Measurements from ENCODE around the gene SEMA3F. TPM values are rescaled to one million over a fixed set of nuclear protein-coding genes. Genes with fewer than 3 reads are reported as not detected.

The SEMA3F gene
- total RNA-seq, 1 donor from 2014 or later: 4.0 TPM

DNA sequence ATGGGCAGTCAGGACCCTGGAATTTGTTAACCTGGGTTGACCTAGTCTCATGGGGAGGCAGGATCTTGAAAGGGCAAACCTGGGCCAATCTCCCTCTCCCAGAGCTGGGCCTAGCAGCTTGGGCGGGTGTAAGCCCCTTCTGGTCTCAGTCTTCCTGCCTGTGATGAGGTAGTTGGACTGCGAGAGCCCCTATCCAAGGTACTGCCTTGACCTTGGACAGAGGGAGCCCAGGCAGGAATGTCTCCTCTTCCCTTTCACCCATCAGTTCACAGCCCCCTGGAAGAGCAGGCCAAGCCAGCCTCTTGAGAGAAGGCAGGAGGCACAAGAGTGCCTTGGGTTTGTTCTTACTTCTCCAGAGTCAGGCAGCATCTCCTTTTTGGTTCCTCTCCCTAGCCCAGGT, 24.7 kb upstream of the SEMA3F start:
- no peak for ATAC-seq
- no peak for DNase-seq (ENCODE audit: low spot score)

DNA sequence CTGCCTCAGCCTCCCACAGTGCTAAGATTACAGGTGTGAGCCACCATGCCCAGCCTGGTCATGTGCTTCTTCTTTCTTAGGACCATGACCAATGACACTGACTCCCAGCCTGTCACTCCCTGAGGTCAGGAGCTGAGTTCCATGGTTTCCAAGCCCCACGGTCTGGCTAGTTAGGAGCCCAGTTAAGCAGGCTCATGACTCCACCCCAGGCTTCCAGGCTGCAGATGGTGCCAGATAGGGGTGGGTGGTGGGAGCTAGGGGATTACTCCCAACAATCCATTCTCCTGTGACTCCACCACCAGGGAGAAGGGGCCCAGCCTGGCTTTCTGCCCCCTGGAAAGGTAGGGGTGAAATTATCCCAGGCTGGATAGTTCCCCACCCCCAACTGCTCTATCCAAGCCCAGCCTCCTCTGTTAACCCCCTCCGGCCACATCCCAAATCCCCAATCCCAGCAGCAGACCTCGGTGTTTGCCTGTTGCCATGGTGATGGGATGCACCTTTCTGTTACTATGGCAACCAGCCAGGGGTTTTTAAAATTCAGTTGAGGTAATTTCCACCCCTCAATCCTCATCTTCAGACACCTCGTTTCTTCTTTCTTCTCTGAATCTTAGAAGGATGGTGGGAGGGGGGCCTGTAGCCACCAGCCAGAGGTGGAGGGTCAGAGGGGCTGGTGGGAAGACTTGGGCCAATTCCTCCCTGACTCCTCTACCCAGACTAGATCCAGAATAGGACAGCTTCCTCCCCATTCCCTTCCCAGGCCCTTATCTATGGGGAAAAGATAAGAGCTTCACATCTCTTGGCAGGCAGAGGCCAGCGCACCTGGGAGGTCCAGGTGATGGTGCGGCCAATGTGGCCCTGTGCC, 22.5 kb upstream of the SEMA3F start:
- no peak for ATAC-seq
- DNase-seq (ENCODE audit: low spot score): no peak

DNA sequence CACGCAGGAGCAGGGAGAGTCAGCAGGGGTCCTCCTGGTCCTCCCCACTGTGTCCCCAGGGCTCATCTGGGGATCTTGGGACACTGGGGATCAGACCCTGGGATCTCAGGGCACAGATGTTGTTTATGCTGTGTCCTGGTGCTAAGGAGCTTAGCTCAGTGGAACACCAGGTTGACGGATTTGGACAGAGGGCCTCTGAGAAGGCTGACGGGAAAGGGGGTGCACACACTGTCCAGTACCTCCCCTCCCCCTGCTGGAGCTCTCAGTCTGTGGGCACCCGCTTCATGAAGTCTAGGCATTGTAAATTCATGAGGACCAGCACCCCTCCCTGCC, 21.9 kb upstream of the SEMA3F start:
- no peak for ATAC-seq
- no peak for DNase-seq (ENCODE audit: low spot score)

DNA sequence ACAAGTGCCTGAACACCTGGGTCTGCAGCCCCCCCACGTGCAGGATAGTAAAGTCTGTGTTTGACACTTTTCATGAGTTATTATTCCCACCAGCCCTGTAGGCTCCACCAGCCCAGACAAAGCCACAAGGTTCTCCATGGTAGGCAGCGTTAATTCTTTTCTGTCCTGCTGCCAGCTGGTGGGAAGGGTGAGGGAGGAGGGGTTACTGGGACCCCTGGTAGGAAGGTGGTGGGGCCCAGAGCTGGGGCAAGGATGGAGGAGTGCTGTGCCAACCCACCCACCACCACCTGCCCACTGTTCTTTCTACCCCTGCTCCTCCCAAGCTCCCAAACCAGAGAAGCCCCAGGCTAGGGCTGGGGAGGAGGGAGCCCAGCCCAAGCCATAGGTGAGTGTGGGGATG, 20.8 kb upstream of the SEMA3F start:
- DNase-seq (ENCODE audit: low spot score): no peak
- ATAC-seq: no peak

DNA sequence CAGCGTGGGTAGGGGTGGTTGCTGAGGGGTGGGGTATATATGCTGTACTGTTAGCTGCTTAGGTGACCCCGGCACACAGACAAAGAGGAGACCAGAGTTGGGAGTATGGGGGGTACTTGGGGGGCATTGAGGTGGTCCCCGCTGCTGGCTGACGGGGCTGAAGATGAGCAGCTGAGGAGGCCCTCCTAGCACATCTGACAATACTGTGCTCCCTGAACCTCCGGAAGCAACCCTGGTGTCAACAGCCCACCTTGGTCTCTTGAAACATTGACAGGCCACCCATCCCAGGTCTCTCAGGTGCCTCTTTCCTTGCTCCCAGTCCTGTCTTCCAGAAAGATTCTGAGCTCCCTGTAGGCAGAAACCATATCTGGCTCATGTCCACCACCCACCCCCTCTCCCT, 19.2 kb upstream of the SEMA3F start:
- no peak for ATAC-seq
- DNase-seq (ENCODE audit: low spot score): no peak

DNA sequence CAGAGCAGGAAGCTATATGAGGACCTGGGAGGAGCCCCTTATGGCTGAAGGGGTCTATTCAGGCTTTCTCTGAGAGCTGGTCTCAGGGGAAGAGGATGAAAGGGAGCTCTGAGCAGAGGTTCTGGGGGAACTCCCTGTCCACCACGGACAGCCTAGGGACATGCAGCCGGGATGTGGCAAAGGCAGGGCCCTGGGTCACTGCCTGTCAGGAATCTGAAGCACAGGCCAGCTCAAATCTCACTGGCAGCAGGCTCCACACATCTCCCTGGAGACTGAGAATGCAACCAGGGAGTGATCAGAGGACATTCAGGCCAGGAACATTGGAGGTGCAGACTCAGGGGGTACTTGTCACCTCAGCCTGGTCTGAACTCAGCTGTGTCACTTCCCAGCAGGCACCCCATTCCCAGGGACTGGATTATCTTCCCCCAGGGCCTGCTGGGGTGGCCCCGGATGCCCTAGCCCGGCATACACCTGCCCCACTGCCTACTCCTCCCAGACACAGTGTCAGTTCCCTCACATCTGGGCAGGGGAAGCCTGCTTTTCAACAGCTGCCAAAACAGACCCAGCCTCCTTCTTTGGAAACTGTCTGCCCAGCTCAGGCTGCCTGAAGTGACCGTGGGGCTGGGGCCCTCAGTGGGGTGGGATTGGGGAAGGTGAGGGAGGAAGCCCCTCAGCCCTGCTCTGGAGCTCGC, 18.3 kb upstream of the SEMA3F start:
- no peak for ATAC-seq
- no peak for DNase-seq (ENCODE audit: low spot score)

DNA sequence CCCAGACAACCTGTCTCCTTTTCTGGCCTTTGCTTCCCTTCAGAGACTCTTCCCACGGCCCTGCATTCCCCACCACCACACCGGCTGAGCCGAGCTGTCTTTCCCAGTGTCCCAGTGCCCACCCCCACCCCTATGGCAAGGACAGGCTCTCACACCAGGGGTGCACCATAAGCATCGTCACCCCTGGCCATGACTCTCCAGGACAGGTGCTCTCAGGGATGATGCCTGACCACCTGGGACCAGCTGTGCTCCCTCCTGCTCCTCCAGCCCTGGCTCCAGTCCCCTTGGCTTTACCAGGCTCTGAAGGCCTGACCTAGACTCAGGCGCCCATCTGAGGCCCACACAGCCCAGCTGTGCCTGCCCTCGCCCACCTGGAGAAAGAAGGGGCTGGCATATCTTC, 17.6 kb upstream of the SEMA3F start:
- no peak for DNase-seq (ENCODE audit: low spot score)
- no peak for ATAC-seq

DNA sequence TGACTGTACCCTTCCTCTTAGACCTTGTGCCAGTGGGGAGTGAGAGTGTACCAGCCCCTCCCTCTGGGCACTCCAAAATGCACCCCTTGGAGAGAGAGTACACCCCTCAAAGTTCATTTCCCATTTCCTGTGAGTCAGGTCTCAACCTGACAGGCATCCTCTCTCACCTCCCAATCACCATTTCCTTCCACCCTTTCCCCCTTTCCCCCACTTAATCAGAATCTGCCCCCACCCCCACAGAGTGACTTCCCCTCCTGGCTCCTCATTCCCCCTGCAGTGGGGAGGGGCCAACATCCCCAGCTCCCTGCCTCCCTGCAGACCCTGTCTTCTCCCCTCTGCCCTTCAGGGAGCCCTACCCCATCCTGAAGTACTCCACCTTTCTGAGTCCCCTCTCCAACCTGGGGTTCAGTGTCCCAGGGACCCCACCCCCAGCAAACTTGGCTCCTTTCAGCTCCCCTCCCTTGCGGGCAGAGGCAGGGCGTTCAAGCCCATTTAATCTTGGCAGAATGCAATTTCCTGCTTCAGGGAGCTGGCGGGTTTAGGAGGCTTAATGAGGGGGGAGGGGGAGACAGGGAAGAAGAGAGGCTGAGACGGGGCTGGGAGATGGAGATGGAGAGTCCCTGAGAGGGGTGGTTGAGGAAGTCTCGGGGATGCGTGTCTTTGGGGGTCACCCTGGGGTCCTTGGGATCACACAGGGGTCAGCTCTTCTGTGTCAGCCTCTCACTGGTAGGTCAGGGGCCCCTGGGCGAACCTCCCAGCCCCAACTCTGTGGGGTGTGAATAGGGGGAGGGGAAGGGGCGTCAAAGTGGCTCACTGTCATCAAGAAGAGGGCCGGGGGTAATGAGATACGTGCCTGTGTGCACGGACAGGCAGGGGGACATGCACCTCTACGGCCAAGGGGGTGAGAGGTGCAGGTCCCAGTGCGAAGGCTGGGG, 16.6 kb upstream of the SEMA3F start:
- no peak for ATAC-seq
- no peak for DNase-seq (ENCODE audit: low spot score)

DNA sequence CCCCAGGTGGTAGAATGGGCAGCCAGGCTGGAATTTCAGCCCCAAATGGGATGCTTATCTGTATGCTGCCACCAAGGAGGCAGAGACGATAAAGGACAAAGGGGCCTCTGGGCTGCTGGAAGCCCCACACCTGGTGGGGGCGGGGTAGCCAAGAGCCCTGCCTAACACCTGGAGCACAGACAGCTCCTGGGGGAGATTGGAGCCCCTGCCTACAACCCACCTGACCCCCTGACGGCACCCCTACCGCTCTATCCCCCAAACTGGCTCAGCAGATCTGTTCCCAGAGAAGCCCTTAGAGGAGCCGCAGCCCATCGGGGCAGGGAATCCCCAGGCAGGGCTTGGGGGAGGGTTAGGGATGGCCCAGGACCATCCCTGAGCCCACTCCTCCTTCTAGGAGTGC, 15.8 kb upstream of the SEMA3F start:
- no peak for DNase-seq (ENCODE audit: low spot score)
- ATAC-seq: no peak

DNA sequence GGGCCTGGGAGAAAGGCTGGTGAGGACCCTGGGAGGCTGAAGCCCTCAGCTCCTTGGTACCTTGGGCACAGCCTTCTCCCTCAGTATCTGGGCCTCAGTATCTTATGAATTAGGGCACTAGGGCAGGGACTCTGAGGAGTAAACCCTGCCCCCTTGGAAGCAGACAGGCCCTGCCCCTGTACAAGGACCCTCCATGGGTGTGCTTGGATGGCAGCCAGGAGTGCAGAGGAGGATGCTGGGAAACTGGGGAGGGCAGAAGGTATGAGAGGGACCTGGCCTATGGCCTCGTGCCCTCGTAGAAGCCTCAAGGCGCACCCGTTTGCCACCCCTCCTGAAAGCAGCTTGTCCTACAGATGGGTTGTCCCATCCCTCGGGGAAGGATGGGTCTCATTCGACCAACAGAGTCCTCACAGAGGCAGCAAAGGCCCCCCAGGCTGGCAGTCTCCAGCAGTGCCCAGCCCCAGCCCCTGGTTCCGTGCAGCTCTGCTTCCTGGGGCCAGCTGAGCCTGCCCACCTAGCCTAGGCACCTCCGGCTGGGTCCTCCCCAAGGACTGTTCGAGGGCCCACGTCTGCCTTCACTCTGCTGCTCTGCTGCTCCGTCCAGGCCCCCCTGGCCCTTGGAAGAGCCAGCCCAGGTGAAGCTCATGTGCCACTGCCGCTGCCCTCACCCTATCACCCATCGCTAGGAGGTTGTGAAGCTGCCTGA, 15.3 kb upstream of the SEMA3F start:
- ATAC-seq (no peak), DNase-seq (ENCODE audit: low spot score) (no peak)

DNA sequence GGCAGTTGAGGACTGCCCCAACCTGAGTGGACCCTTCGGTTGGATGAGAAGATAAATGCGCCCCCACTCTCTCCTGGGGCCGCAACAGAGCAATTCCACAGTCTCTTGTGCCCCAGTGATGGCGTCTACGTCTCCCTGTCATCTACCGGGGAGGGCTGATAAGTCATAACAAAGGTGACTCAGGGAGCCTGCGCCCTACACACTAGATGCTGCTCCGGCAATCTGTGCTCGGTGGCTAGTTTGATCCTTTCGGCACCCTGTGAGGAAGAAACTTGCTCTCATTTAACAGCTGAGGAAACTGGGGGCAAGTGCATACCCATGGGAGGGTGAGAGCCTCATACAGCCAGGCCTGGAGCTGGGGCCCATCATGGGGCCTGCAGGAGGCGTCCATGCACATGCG, 14.1 kb upstream of the SEMA3F start:
- DNase-seq (ENCODE audit: low spot score): no peak
- no peak for ATAC-seq

DNA sequence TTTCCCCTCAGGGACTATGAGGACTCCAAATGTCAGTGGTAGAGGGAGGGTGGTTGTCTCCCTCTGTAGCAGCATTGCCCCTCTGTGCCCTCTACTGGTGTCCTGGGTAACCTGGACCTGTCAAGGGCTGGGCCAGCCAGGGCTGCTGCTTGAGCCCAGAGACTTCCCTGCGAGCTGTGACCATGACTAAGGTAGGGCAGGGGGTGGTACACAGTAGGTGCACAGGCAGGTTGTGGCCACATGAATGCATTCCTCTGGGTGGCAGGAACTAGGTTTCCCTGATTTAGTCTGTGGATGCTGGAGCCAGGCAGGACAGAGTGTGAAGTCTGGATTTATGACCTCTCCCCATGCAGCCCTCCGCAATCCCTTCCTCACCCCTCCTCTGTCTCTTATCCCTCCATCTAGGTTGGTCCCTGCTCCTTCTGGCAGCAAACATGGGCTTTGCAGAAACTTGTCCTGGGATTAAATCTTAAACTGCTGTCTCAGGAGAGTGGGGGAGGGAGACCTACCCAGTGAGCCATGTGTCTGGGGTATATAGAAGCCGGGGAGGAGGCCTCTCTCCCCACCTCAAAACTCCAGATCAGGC, 8.7 kb upstream of the SEMA3F start:
- peak; percentile 23 for ATAC-seq
- DNase-seq (ENCODE audit: low spot score): no peak

DNA sequence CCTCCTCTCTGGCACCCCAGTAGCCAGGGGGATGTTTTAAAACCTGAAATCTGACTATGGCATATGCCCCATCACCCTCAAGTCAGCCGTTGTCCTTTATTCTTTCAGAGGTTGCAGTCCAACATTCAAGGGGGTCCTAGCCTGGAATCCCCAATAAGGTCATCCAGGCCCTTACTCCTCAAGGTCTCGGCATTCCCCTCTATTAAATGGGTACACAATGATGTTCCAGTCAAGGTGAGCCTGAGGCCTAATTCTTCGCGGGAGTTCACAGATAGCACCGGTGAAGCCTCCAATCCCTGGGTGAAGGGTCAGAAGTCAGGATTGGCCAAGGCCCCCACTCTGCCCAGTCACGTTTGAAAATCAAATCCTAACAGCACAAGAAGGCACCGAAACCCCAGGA, 8.1 kb upstream of the SEMA3F start:
- ATAC-seq (no peak), DNase-seq (ENCODE audit: low spot score) (no peak)

DNA sequence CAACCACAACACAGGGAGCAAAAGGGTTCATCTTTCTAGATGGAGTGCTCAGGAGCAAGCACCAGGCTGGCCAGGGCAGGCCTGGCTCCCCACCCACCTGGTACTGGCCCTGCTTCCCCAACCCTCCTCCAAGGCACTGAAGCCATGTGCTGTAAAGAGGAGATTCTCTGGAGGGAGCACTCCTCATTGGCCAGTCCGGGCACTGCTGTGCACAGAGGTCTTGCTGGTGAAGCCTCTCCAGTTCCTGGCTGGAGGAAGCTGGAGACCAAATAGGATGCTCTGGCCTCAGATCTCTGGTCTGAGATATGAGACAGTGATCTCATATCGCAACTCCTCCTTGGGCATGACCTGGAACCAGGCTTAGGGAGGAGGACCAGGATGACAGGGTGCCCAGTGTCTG, 7.7 kb upstream of the SEMA3F start:
- DNase-seq (ENCODE audit: low spot score): no peak
- ATAC-seq: no peak

DNA sequence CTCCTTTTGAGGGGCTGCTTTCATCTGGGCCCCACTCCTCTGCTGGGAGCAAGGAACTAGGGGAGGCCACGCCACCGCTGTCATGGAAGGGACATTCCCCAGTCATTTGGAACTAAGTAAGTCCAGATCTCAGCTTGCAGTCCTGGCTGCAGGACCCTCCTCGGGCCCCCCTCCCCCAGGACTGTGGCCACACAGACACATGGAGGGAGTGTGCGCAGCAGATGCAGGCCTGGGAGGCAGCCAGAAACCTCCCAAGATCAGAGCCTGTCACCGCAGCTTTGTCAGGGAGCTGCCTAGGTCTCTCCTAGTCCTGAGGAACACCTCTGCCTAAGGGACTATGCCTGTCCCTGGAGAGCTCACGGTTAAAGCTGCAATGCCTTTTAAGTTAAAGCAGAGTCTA, 7.3 kb upstream of the SEMA3F start:
- ATAC-seq (no peak), DNase-seq (ENCODE audit: low spot score) (no peak)

DNA sequence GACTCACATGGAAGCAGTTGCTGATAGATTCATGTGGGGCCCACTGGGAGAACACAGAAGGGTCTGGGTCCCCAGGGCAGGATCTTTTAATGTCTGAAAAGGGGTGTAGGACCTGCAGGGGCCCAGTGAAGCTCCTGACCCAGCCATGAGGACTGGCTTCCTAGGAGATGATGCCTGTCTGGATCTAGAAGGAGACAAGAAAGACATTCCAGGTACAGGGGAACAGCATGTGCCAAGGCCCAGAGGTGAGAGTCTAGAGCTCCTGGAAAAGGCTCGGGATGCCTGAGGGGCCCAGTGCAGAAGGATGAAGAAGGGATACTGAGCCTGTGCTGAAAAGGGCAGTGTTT, 4.7 kb upstream of the SEMA3F start:
- DNase-seq (ENCODE audit: low spot score): no peak
- ATAC-seq: no peak

DNA sequence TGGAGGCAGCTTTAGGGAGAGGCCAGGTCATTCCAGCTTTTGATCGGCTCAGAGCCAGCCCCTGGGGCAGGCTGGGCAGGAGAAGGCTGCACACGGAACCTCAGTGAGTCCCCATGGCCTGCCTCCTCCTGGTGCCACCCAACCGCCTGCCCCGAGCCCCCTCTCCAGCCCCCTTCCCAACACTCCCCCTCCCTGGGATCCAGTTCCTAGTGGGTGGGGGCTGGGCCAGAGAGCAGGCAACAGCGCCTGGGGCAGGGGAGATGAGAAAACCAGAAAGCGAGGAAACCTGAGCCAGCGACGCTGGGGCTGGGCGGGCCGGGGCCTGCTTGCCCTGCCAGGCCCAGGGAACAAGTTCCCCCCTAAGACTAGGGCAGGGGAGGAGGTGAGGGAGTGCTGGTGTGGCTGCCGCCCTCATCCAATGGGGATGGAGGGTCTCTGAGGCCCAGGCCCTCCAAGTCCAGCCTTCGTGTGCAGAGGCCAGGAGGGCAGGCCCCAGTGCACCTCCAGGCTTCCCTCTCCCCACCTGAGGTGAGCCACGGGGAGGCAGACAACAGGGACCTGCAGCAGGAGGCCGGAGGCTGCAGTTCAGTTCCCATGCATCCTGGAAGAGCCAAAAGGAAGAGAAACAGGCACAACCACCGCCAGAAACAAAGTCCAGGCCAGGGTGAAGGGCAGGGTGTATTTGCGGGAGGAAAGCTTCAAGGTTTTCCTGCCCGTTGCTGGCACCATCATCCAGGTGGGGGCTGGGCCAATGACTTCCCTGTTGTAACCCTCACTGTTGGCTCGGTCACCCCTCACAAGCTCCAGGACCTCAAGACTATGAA, 4.0 kb upstream of the SEMA3F start:
- DNase-seq (ENCODE audit: low spot score): no peak
- no peak for ATAC-seq

DNA sequence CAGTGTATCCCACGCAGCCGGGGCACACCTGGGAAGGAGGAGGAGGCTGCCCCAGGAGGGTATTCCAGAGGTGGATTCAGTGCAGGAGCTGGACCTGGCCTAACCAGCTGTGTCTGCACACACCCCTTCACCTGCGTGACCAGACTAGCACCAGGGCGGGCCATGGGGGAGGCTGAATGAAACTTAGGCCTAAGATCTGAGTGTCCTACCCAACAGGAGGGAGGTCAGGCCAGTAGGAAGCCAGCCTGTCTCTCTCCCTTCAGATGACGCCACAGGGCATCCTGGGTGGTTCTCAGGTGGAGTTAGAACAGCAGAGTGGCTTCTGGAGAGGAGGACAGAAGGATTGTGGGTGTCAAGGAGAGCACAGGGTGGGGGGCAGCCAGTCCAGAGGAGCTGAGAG, 3.4 kb upstream of the SEMA3F start:
- ATAC-seq (no peak), DNase-seq (ENCODE audit: low spot score) (no peak)

DNA sequence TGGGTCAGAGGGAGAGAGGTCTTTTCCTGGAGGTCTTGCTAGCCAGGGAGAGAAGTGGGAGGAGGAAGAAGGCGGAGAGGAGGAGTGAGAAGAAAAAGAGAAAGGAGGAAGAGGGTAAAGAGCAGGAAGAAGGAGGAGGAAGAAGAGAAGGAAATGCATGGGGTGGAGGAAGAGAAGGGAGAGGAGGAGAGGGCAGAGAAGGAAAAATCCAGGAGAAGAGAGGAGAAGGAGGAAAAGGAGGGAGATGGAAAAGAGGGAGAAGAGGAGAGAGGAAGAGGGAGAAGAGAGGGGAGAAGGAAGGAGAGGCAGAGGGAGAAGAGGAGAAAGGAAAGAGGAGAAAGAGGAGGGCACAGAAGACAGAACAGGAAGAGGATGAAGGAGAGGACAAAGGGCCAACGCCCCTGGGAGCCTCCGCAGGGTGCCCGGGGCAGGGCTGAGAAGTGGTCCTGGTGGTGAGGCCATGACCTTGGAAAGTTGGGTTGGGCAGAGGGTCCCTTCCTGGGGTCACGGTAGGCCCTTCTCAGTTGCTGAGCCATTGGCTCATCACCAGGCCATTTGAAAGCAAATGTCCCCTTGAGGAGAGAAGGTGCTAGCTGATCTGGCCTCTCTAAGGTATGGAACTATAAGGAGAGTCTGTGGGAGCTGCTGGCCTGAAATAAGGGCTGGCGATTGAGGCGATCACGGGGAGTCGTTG, 1.2 kb upstream of the SEMA3F start:
- DNase-seq (ENCODE audit: low spot score): no peak
- no peak for ATAC-seq
